Ovary (tissue), 3 donors: Measurements from ENCODE around the gene FRMD1.

ENCODE experiments used
- POLR2A ChIP-seq: fragments of 450-650 bp; IDR thresholded peaks from one replicate; pipeline ENCODE4 v1.6.1; 2017; ENCODE audit warnings: antibody characterized with exemption, mild to moderate bottlenecking, moderate library complexity
- TF ChIP-seq, protein P1 (sequence below), 3 donors: fragments of 450-650 bp in 2 of 3; fragments of 200-600 bp in 1 of 3; IDR thresholded peaks; one replicate each; pipeline versions ENCODE4 v1.5.1 to v1.8.0; 2016 to 2022; ENCODE audit warnings: antibody characterized with exemption in 3 of 3, mild to moderate bottlenecking in 1 of 3
- donor health status: DM: no; HTN: no; CAD: no.

DNA sequence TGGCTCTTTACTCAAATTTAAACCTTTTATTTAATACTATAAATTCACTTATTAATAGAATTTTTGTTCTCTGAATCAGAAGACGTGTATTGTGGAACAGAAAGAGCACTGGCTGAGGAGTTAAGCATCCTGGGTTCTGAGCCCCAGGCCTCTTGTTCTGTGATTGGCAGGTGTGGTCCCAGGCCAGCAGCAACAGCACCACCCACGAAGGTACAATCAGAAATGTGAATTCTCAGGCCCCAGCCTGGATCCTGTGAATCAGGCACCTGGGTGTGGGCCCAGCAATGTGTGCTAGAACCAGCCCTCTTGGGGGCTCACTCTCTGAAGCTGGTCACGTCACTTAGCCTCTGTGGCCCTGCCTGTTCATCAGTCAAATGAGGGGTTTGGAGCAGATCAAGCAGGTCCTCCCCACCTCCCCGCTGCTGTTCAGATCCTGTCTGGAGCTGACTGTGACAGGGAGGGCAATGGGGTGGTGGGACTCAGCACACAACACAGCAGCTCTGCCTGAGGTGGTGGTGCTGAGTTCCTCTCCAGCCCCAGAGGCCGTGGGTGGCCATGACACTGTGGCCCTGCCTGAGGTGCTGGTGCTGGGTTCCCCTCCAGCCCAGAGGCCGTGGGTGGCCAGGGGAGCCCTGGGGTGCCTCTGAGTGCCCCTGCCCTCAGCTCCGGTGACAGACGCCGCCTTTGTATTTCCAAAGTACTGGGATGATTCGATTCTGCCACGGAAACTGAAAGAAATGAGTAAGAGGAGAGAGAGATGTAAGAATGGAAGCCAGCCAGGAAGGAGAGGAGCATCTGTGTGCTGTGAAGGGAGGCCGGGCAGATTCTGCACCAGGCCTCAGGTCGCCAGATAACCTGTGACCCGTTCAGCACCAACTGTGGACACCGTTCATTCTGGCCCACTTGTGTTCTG is 41.6 kb upstream of the FRMD1 start:
- TF ChIP-seq POLR2A, result no peak
- TF ChIP-seq, protein P1, sequence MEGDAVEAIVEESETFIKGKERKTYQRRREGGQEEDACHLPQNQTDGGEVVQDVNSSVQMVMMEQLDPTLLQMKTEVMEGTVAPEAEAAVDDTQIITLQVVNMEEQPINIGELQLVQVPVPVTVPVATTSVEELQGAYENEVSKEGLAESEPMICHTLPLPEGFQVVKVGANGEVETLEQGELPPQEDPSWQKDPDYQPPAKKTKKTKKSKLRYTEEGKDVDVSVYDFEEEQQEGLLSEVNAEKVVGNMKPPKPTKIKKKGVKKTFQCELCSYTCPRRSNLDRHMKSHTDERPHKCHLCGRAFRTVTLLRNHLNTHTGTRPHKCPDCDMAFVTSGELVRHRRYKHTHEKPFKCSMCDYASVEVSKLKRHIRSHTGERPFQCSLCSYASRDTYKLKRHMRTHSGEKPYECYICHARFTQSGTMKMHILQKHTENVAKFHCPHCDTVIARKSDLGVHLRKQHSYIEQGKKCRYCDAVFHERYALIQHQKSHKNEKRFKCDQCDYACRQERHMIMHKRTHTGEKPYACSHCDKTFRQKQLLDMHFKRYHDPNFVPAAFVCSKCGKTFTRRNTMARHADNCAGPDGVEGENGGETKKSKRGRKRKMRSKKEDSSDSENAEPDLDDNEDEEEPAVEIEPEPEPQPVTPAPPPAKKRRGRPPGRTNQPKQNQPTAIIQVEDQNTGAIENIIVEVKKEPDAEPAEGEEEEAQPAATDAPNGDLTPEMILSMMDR (IDR thresholded peaks at IDR 0.05), result no peak
